Right lobe of liver (tissue), 4 donors: Measurements from ENCODE around the gene DNLZ.

Source experiments
- POLR2A ChIP-seq: fragments of 450-650 bp; IDR thresholded peaks from one replicate; pipeline ENCODE4 v1.6.1; 2017; ENCODE audit warnings: antibody characterized with exemption, mild to moderate bottlenecking
- TF ChIP-seq, protein P1 (sequence below), 4 donors: fragments of 200-600 bp in 3 of 4; fragments of 450-650 bp in 1 of 4; IDR thresholded peaks; one replicate each; pipeline versions ENCODE4 v1.5.1 to v1.8.0; 2016 to 2022; ENCODE audit warnings: antibody characterized with exemption in 4 of 4, mild to moderate bottlenecking in 2 of 4
- donor health status: DM: no; HTN: no; CAD: no.
- donor health status: DM: no; HTN: no; CAD: no.
- donor health status: DM: no; HTN: yes; CAD: no.

DNA sequence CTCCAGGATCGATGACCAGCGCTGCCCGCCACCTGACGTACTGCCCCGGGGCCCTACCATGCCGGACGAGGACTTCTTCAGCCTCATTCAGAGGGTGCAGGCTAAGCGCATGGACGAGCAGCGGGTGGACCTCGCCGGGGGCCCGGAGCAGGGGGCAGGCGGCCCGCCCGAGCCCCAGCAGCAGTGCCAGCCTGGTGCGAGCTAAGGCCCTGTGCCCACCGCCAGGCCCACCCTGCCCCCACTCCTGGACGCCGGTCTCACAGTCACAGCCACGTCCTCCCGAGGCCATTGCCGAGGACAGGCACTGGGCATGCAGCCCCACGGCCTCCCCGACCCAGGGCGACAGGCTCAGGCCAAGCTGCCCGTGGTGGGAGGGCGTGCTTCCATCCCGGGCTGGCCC is 5.5 kb downstream of the DNLZ start:
- TF ChIP-seq, protein P1, sequence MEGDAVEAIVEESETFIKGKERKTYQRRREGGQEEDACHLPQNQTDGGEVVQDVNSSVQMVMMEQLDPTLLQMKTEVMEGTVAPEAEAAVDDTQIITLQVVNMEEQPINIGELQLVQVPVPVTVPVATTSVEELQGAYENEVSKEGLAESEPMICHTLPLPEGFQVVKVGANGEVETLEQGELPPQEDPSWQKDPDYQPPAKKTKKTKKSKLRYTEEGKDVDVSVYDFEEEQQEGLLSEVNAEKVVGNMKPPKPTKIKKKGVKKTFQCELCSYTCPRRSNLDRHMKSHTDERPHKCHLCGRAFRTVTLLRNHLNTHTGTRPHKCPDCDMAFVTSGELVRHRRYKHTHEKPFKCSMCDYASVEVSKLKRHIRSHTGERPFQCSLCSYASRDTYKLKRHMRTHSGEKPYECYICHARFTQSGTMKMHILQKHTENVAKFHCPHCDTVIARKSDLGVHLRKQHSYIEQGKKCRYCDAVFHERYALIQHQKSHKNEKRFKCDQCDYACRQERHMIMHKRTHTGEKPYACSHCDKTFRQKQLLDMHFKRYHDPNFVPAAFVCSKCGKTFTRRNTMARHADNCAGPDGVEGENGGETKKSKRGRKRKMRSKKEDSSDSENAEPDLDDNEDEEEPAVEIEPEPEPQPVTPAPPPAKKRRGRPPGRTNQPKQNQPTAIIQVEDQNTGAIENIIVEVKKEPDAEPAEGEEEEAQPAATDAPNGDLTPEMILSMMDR (IDR thresholded peaks at IDR 0.05) = no peak
- TF ChIP-seq POLR2A = no peak
